Raji (cell line): ENCODE data around the gene MGAT4A.

Experiments
- POLR2A ChIP-seq: IDR thresholded peaks from 2 replicates; pipeline ENCODE4 v1.6.1; 2011; ENCODE audit warnings: low read depth, low read length, control low read depth; ENCODE audit not compliant: insufficient read depth

Gene MGAT4A

DNA sequence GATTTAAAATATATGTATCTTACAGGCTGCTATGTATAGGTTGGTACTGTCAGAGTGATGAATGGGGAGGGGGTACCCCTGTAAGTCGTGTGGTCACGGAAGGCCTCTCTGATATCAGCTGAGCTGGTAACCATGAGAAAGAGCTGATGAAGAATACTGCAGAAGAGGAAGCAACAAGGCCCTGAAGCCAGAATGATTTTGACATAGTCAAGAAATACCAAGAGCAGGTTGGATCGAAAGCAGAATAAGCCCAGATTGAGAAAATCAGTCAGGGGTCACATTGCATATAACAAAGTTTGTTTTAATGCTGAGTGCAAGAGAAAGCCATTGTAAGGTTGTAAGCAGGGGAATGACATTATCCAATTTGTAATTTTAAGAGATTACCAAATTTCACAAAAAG is 65.3 kb downstream of the MGAT4A start:
- TF ChIP-seq POLR2A: no peak

DNA sequence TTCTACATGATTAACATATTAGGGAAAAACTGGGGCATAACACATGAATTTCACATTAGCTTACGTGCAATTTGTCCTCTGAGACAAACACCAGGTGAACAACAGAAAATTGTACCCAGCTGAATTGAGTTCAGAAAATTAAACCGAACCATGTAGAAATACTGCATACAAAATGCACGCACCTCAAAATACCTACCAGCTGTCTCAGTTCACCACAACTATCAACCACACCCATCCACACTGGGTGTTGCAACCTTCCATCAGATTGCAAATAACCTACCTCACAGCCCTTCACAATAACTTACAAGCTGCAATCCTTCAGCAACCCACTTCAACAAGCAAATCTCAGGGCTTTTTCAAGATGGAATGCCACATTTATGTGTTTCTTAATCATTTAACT is 66.6 kb downstream of the MGAT4A start:
- no peak for TF ChIP-seq POLR2A

DNA sequence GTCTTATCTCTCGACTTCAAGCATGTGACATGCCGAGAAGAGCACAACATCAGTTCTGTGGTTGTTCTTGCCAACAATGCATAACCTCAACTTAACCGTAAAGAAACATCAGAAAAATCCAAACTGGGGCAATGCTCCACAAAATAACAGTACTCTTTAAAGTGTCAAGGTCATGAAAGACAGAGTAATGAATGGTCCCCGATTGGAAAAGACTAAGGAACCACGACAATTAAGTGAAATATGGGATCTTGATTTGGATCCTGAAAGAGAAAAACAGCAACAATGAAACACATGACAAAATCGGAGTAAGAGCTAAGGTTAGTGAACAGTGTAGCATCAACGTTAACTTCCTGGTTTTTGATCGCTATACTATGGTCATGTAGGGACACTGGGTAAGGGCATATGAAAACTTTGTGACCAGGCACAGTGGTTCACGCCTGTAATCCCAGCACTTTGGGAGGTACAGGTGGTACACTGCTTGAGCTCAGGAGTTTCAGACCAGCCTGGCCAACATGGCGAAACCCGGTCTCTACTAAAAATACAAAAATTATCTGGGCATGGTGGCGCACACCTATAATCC is 67.3 kb downstream of the MGAT4A start:
- TF ChIP-seq POLR2A: no peak

DNA sequence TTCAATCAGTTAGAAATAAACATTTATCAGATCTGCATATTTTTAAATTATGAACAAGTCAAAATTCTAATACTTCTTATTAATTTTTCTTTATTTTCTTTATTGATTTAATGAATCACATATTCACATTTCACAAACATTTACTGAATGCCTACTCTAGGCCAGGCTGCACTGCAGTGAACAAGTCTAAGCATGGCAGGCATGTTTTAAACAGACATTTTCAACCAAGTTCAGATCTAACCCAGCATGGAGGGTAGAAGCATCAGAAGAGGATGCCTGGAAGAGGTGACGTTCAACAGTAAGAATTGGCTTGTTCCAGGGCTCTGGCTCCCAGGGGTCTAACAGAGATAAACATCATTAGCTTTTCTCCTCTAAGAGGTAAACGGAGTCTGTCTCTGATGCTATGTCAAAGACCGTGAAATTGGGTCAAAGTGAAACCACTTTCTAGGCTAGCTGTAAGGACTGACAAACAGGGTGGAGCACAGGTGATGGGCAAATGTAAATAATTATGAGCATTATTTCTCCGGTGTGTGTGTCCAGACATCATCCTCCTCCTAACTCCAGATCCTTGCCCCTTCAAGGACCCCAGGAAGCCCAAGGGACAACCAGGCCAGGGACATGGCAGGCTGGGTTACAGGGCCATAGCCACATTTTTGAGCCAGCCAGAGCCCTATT is 72.0 kb downstream of the MGAT4A start:
- no peak for TF ChIP-seq POLR2A

DNA sequence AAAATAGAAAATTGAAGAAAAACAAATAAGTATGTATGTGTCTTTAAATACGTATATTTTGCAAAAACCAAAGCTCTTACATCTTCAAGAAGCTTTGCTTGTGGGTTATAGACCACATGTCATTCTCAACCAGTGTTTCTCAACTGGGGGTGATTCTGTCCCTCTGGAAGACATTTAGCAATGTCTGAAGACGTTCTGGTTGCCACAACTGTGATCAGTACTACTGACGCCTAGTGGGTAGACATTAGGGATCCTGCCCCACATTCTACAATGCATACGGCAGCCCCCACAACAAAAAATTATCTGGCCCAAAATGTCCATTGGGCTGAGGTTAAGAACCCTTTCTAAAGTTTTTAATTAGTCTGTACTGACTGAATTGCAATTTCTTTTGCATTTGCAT is 74.1 kb downstream of the MGAT4A start:
- TF ChIP-seq POLR2A: no peak

DNA sequence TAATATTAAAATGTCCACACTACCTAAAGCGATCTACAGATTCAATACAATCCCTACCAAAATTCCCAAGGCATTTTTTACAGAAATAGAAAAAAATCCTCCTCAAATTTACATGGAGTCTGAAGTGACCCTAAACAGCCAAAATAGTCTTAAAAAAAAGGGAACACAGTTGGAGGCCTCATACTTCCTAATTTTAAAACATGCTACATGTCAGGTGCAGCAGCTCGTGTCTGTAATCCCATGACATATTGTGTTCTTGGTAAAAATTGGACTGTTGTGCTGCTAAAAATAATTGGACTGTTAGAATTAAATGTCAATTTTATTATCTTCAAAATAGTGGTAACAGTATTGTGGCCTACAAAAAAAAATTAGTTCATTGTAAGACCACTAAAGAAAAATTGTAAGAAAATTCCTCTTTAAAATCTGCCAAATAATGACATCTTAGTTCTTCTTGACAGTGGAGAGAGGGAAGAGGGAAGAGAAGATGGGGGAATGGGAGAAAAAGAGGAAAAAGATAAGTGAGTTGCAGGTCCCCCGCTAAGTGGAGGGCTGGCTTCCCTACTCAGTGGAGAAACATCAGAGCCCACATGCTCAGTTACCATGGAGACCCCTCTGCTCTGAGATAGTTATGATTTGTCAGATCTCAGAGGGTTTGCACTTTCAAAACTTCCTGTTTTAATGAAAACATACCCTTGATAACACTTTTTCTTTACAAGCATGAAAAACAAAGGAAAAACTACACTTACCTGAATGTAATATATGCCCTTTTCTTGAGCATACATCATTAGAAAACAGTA is 76.0 kb downstream of the MGAT4A start:
- no peak for TF ChIP-seq POLR2A

DNA sequence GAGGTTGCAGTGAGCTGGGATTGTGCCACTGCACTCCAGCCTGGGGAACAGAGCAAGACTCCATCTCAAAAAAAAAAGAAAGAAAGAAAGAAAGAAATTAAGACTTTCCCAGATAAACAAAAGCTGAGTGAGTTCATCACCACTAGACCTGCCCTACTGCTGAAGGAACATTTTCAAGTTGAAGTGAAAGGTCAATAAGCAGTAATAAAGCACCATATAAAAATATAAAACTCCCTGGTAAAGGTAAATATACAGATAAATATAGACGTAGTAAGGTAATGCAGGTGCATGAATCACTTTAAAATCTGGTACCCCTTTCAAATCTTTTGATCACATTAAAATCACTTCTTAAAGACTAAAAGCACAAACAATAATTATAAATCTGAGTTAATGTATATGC is 79.9 kb downstream of the MGAT4A start:
- TF ChIP-seq POLR2A: no peak

DNA sequence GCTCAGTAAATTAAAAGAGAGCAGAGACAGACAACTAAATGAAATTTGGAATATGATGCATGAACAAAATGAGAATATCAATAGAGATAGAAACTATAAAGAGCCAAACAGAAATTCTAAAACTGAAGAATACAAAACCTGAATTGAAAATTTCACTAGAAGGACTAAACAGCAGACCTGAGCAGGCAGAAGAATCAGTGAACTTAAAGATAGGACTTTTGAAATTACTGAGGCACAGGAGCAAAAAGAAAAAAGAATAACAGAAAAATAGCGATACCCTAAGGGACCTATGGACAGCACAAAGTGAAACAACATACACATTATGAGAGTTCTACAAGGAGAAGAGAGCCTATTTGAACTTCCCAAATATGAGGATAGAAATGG is 80.9 kb downstream of the MGAT4A start:
- TF ChIP-seq POLR2A: no peak

DNA sequence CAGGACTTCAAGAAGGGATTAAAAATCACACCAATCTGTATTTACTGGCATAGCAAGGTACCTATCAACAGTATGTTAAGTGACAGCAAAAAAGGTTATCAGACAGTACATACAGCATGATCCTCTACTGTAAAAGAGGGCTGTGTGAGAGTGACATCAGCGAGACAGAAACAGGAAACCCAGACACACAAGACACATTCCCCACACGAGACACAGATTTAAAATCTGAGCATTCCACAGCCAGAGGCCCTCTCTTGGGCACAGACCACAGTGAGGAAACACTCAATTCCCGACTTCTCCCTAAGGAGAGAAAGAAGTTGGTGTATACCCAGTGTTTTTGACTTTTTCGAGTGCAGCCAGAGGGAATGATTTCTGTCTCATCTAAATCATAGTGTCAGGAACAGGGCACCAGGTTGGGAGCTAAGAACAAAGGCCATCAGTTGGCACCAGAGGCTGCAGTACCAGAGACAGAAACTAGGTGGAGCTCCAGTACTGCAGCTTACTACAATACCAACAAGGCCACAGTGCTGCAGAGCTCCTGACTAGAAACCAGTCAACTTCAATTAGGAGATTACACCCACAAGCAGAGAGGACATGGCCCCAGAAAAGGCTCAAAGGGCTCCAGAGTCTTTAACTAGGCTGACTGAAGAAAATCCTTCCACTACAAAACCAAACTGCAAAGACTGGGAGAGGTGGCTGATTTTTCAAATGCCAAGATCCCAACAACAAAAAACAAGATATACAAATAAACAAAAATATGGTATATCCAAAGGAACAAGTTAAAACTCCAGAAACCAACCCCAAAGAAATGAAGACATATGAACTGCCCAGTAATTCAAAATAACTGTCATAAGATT is 81.6 kb downstream of the MGAT4A start:
- no peak for TF ChIP-seq POLR2A

DNA sequence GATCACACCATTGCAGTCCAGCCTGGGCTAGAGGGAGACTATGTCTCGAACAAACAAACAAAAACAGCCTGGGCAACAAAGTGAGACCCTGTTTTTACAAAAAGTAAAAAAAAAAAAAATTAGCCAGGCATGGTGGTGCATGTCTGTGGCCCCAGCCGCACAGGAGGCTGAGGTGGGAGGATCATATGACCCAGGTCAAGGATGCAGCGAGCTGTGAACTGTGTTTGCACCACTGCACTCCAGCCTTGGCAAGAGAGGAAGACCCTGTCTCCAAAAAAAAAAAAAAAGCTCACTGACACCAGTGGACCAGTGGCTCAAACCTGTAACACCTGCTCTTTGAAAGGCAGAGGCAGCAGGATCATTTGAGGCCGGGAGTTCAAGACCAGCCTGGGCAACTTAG is 82.5 kb downstream of the MGAT4A start:
- TF ChIP-seq POLR2A: no peak

DNA sequence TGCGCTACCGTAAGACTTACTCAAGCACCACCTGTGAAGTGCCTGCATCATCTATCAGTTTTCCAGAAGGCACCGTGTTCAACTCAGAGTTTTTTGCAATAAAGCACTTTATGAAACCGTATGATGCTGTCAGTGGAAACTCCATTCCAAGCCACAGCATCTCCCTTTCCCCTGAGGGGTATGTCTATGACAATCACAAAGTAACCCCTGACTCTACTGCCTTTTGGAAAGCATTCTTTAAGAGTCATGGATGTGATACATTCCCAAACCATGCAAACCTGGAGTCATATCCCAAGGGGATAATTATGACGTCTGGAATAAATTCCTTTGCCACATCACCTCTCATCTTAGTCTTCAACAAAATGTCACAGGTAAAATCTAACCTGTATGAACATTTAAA is 83.3 kb downstream of the MGAT4A start:
- TF ChIP-seq POLR2A: no peak

DNA sequence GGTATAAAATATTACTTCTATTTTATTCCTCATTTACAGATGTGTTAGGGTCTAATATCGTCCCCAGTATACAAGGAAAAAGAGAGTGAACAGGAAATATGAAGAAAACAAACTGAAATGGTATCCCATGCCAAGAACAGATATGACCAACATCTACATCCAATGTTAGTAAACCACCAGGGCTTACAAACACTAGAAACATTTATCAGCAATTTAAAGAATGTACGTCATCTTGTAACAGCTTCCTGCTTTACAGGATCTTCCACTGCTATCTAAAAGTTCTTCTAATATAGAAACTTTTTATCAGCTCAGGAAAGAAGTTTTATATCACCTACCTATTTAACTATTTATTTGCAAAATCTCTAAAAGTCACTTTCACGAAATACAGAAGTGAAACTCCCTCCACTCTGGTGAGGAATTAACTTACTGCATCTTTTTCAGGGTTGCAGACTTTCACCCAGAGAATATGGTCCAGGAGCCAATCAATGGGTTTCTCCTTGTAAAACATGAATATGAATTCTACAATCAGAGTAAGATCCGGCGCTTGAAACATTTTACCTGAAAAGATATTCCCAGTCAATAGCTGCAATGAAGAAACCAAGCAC is 87.3 kb downstream of the MGAT4A start:
- TF ChIP-seq POLR2A: no peak

DNA sequence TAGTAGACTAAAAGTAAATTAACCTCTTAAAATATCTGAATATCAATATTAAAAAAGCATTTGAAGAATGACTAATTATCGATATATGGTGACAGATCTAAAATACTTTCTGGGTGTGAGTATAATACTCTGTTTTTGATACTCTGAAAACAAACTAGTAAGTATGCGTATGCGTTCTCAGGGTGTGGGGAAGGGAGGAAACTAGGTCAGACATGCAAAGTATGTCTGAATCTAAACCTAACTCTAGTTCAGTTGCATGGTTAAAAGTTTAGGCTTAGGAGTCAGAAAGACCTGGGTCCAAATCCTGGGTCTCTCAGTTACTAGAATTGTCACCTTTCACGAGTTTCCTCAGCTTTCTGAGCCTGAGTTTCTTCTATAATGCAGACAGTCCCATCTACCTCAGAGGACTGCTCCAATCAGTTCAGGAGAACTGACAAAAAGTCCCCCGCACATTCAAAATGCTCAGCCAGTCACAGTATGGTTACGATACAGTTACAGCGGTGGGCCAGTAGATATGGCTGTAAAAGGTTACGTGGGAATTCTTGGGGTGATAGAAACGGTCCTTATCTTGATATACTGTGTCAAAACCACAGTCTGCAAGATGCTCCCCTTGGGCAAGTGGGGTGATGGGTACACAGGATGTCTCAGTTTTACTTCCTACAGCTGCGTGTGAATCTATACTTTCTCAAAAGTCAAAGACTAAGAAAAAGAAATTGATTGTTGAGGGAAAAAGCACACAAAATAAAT is 93.4 kb downstream of the MGAT4A start:
- no peak for TF ChIP-seq POLR2A

DNA sequence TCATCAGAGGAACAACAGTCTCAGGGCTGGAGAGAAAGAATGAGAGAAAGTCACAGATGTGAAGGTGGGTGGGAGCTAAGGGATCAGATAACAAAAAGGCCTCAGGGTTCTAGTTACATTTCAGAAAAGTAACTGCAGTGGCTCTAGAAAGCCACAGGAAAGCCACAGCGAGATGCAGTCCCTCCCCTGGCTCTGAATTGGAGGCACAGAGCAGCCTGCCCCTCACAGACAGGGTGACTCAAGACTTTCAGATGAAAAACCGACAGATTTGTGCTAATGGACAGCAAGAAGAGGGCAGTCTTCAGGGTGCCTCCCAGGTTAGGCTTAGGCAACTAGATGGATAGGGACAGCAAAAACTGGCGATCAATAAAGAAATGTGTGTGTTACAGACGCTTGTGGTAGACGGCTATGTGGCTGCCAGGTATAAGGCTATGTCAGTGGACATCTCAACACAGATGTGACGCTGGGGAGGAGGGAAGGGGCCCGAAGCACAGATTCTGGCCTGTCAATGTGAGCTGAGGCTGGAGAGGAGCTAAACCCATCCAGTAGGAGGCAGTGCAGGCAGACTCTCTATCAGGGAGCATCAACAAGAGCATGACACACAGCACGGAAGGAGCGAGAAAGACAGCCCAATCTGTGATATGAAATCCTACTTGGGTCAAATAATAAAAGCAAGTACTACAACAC is 96.4 kb downstream of the MGAT4A start:
- TF ChIP-seq POLR2A: no peak

DNA sequence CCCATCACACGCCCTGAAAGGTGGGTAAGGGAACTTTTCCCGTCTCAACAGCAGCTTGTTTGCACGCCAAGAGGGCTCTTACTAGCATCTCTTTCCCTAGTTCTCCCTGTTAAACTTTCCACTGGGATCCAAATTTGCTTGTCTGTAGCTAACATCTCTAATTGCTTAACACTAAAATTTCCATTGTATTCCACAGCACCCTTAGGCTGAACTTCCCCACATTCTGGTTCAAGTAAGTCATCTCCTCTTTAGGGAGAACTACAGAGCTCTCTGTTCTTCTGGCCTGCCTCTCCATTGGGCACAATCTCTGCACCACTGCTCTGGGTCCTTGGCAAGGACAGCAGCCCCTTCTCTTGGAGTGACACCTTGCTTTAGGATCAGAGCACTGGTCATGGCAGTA is 98.6 kb downstream of the MGAT4A start:
- TF ChIP-seq POLR2A: no peak
